ENCODE data around the gene RNF152.
A peak's percentile ranks its signal among the peaks of the same experiment; 100 is the strongest.

The RNF152 gene

GRCh38 chr18:61912476-61912875 lies 19.7 kb upstream of the RNF152 start:
- H3K27me3 Mint-ChIP-seq (ENCODE audit: low read depth) = no peaks in the 10 kb centered on the region
- no peaks in the 10 kb centered on the region for H3K9me3 Mint-ChIP-seq
- TF ChIP-seq, protein P1, sequence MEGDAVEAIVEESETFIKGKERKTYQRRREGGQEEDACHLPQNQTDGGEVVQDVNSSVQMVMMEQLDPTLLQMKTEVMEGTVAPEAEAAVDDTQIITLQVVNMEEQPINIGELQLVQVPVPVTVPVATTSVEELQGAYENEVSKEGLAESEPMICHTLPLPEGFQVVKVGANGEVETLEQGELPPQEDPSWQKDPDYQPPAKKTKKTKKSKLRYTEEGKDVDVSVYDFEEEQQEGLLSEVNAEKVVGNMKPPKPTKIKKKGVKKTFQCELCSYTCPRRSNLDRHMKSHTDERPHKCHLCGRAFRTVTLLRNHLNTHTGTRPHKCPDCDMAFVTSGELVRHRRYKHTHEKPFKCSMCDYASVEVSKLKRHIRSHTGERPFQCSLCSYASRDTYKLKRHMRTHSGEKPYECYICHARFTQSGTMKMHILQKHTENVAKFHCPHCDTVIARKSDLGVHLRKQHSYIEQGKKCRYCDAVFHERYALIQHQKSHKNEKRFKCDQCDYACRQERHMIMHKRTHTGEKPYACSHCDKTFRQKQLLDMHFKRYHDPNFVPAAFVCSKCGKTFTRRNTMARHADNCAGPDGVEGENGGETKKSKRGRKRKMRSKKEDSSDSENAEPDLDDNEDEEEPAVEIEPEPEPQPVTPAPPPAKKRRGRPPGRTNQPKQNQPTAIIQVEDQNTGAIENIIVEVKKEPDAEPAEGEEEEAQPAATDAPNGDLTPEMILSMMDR (IDR thresholded peaks at IDR 0.05; ENCODE audit: unreplicated experiment in 3 of 3) = no peak
- no peak overlapping the region for H3K4me3 Mint-ChIP-seq
- H3K36me3 Mint-ChIP-seq (ENCODE audit: low read depth) = no peaks in the 10 kb centered on the region
- peaks cover 8% of the 10 kb centered on the region for H3K4me1 Mint-ChIP-seq
- H3K27ac Mint-ChIP-seq = no peak overlapping the region

GRCh38 chr18:61910101-61910500 lies 17.3 kb upstream of the RNF152 start:
- TF ChIP-seq, protein P1 (IDR thresholded peaks at IDR 0.05; ENCODE audit: unreplicated experiment in 3 of 3) = no peak
- no peaks in the 10 kb centered on the region for H3K36me3 Mint-ChIP-seq (ENCODE audit: low read depth)
- no peak overlapping the region for H3K4me3 Mint-ChIP-seq
- peaks cover 2% of the 10 kb centered on the region for H3K9me3 Mint-ChIP-seq
- no peaks in the 10 kb centered on the region for H3K27me3 Mint-ChIP-seq (ENCODE audit: low read depth)
- no peaks in the 10 kb centered on the region for H3K4me1 Mint-ChIP-seq
- no peak overlapping the region for H3K27ac Mint-ChIP-seq

- H3K9me3 Mint-ChIP-seq = peaks cover 2% of the 10 kb centered on the region
- H3K4me1 Mint-ChIP-seq = no peaks in the 10 kb centered on the region
- no peak overlapping the region for H3K27ac Mint-ChIP-seq
- no peak overlapping the region for H3K4me3 Mint-ChIP-seq
- TF ChIP-seq, protein P1 (IDR thresholded peaks at IDR 0.05; ENCODE audit: unreplicated experiment in 3 of 3) = no peak
- no peaks in the 10 kb centered on the region for H3K36me3 Mint-ChIP-seq (ENCODE audit: low read depth)
- no peaks in the 10 kb centered on the region for H3K27me3 Mint-ChIP-seq (ENCODE audit: low read depth)
Observed at GRCh38 chr18:61908661-61909060, 15.9 kb upstream of the RNF152 start.

- Mint-ChIP-seq H3K4me3 (no peak overlapping the region), H3K36me3 (ENCODE audit: low read depth) (no peaks in the 10 kb centered on the region), H3K9me3 (peaks cover 2% of the 10 kb centered on the region), H3K27me3 (ENCODE audit: low read depth) (peaks cover 11% of the 10 kb centered on the region), H3K4me1 (peaks cover 5% of the 10 kb centered on the region), H3K27ac (no peak overlapping the region)
- TF ChIP-seq, protein P1 (IDR thresholded peaks at IDR 0.05; ENCODE audit: unreplicated experiment in 3 of 3) = peak; percentile 81 to 88 (median 83)
Observed at GRCh38 chr18:61901323-61901986, 8.6 kb upstream of the RNF152 start.

DNA sequence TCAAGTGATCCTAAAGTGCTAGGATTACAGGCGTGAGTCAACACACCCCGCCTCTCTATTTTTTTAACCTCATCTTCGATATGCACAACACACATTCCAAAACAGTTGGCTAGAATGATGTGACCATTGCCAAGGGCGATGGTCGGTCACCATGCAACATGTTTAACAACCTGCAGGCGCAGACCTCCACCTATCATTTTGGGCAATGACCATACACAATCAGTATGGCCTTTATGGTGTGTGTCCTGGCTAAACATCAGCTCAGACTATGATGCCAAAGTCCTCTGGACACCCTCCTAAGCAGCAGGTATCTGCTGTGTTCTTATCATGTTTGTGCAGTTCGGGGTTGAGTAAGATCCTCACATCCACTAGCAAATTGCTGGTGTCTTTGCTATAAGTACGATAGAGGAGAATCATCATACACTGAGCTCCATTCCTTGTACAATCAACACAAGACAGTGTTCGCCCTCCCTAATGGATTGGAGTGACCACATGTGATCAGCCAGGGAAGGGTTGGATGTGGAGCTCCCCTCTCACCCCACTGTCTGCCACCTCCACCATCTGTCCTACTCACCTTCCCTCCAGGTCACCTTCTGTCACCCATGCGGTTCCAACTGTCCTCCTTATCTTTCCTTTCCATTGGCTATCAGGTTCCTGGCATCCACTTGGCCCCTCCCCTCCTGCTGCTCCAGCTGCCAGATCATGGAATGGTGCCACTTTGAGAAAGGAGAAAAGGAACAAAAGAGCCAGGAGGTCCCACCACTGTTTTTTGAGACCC lies 7.9 kb upstream of the RNF152 start:
- H3K4me1 Mint-ChIP-seq = peaks cover 5% of the 10 kb centered on the region
- H3K27me3 Mint-ChIP-seq (ENCODE audit: low read depth) = peaks cover 11% of the 10 kb centered on the region
- TF ChIP-seq, protein P1 (IDR thresholded peaks at IDR 0.05; ENCODE audit: unreplicated experiment in 3 of 3) = no peak
- no peak overlapping the region for H3K4me3 Mint-ChIP-seq
- no peaks in the 10 kb centered on the region for H3K36me3 Mint-ChIP-seq (ENCODE audit: low read depth)
- no peaks in the 10 kb centered on the region for H3K9me3 Mint-ChIP-seq
- H3K27ac Mint-ChIP-seq = no peak overlapping the region
